IMR-90 (cell line): ENCODE results near the gene TMEM144. TPM values are rescaled to one million over a fixed set of nuclear protein-coding genes. Genes with fewer than 3 reads are reported as not detected.

Experiments
- MXI1 ChIP-seq: IDR thresholded peaks from 2 replicates; pipeline ENCODE4 v1.6.1; 2012; ENCODE audit warnings: low read depth, mild to moderate bottlenecking, low read length, moderate library complexity, borderline replicate concordance
- POLR2A ChIP-seq: IDR thresholded peaks from 2 replicates; pipeline ENCODE4 v1.6.1; 2012; ENCODE audit warnings: mild to moderate bottlenecking, low read depth, low read length
- polyA plus RNA-seq, 3 experiments: library from polyadenylated mRNA; depleted of rRNA; stranded (reverse); fragments of >200 nt; gene quantifications; 2 replicates each; pipeline ENCODE4 v1.2.3, GENCODE V29; 2012; ENCODE audit warnings: low replicate concordance in 1 of 3
- total RNA-seq: library from RNA; depleted of rRNA; stranded (reverse); fragments of >200 nt; gene quantifications from 2 replicates; pipeline ENCODE4 v1.2.3, GENCODE V29; 2012
- TF ChIP-seq, protein P1 (sequence below): conservative IDR thresholded peaks from 2 replicates; pipeline ENCODE4 v1.5.1; 2012; ENCODE audit warnings: mild to moderate bottlenecking, low read depth, low read length, improper control_type of control experiment

Gene TMEM144
- total and polyA plus RNA-seq, 2 of the 4 experiments (the other 2 are of a cell fraction) = 0.58 to 2.2 TPM

DNA sequence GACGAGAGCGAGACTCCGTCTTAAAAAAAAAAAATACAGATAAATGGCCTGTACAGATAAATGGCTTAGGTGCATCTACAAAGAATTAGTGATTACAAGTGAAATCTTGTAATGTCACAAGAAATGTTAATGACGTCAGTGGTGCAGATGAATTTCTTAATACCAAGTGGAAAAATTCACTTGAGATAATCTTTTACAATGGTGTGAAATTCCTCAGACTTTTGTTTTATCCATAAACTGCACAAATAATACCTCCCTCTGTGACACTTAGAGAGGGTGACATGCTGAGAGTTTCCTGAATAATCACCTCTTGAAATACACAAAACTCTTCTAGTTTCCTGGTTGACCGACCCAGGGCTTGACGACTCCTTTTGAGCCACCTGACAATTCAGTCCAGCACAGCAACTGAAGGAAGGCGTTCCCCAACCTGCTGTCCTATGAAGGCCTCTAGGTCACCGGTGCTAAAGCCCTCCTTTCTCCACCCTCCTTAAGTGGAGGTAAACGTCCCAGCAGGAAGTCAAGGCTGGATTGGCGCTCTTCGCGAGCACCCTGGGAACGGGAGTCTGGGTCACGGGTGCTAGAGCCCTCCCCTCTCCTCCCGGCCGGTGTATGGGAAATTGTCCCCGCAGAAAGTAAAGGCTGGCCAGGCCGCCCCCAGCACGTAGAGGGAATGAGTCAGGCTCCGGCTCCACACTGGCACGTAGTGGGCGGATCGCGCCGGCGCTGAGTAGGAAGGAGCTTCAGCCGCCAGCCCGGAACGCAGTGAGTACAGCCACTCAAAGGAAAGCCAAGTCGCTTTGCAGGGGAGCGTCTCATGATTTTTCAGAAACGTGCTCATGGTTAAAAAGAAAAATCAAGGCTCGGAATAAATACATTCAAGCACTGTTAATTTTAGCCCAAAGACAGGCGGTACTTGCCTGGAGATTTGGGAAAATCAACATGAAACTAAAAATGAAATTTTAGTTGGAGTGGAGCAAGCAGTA is at the start of gene TMEM144 (continued):
- TF ChIP-seq, protein P1, sequence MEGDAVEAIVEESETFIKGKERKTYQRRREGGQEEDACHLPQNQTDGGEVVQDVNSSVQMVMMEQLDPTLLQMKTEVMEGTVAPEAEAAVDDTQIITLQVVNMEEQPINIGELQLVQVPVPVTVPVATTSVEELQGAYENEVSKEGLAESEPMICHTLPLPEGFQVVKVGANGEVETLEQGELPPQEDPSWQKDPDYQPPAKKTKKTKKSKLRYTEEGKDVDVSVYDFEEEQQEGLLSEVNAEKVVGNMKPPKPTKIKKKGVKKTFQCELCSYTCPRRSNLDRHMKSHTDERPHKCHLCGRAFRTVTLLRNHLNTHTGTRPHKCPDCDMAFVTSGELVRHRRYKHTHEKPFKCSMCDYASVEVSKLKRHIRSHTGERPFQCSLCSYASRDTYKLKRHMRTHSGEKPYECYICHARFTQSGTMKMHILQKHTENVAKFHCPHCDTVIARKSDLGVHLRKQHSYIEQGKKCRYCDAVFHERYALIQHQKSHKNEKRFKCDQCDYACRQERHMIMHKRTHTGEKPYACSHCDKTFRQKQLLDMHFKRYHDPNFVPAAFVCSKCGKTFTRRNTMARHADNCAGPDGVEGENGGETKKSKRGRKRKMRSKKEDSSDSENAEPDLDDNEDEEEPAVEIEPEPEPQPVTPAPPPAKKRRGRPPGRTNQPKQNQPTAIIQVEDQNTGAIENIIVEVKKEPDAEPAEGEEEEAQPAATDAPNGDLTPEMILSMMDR = peak; percentile 25; the same call in 1 of the 2 replicates
- TF ChIP-seq POLR2A (no peak), MXI1 (no peak)
